ENCODE results near the gene POU2F1. TPM values are rescaled to one million over a fixed set of nuclear protein-coding genes. Genes with fewer than 3 reads are reported as not detected.
A peak's percentile ranks its signal among the peaks of the same experiment; 100 is the strongest.

POU2F1 gene
- total and polyA plus RNA-seq, 2 donors (not counting 1 experiment from before 2014, with no cell fraction given) = 5.2 to 48.8 TPM

- Histone ChIP-seq H3K4me3 (ENCODE audit: control extremely low read depth in 1 of 5, extremely low read depth in 1 of 5, insufficient read depth in 1 of 5, low read depth in 2 of 5, low read length in 4 of 5) (peak overlapping the region; percentile 7 to 63 (median 50)), H3K9ac (ENCODE audit: low read length) (peak overlapping the region; percentile 66), H3K4me2 (replicated peaks; ENCODE audit: low read depth, low read length, poor library complexity, severe bottlenecking) (peak overlapping the region; percentile 85), H2AFZ (ENCODE audit: insufficient read depth, low read depth, low read length, poor library complexity, severe bottlenecking) (peak overlapping the region; percentile 69), H3K36me3 (replicated peaks in 1 of 2; ENCODE audit: control extremely low read depth in 1 of 2, control insufficient read depth in 1 of 2, extremely low read depth in 1 of 2, insufficient read depth in 2 of 2, low read length in 1 of 2) (no peaks in the 10 kb centered on the region), H3K27ac (ENCODE audit: low read length in 2 of 2) (no peak overlapping the region), H3K4me1 (ENCODE audit: control insufficient read depth in 2 of 2, insufficient read depth in 2 of 2, low read length in 2 of 2) (peaks cover 21 to 24% of the 10 kb centered on the region in 2 donors), H3K79me2 (ENCODE audit: control insufficient read depth, insufficient read depth, low read length) (no peaks in the 10 kb centered on the region), H4K20me1 (ENCODE audit: control insufficient read depth, insufficient read depth, low read length, poor library complexity, severe bottlenecking) (no peaks in the 10 kb centered on the region), H3K27me3 (replicated peaks in 1 of 4; ENCODE audit: control extremely low read depth in 1 of 4, control insufficient read depth in 3 of 4, insufficient read depth in 4 of 4, low read length in 3 of 4) (peaks cover 0 to 23% (median 5%) of the 10 kb centered on the region in 4 experiments), H3K9me3 (ENCODE audit: control extremely low read depth in 1 of 3, control insufficient read depth in 2 of 3, insufficient read depth in 1 of 3, low read length in 2 of 3) (peaks cover 0 to 4% (median 0%) of the 10 kb centered on the region in 3 donors)
- Mint-ChIP-seq H3K27ac (no peak overlapping the region), H3K4me3 (peak overlapping the region; percentile 85), H3K9me3 (ENCODE audit: insufficient read depth) (no peaks in the 10 kb centered on the region), H3K4me1 (peaks cover 40% of the 10 kb centered on the region), H3K27me3 (peaks cover 5% of the 10 kb centered on the region)
- CTCF ChIA-PET = interaction anchor here (0.7 to 8.2 kb wide), 12 partner anchors 9 to 179 kb away, joined by 3 to 89 read pairs (median 9); no protein-coding TSS in a partner anchor
- no peak for TF ChIP-seq EZH2 (IDR thresholded peaks at IDR 0.05; ENCODE audit: borderline replicate concordance, insufficient read depth, low read depth, low read length, poor library complexity, severe bottlenecking)
- no peak for TF ChIP-seq CTCF (IDR thresholded peaks at IDR 0.05)
- ATAC-seq (ENCODE audit: low read depth) (peak; percentile 35), DNase-seq (peak; percentile 59)
- intact Hi-C loops (cut with micrococcal nuclease) = loop anchor here (1.0 to 10.0 kb wide), 3 partner anchors 9 to 115 kb away; no protein-coding TSS in a partner anchor
- POLR2A ChIA-PET = interaction anchor here (0.5 to 1.6 kb wide), 3 partner anchors 8 to 219 kb away, joined by 4 to 6 read pairs (median 5); partner anchors contain the start of gene POU2F1
- WGBS (ENCODE audit: insufficient coverage) = 11% methylated on average over 48 of the region's 49 CpGs
These were observed 218.8 kb downstream of the POU2F1 start for GRCh38 chr1:167439301-167439988.

- 96% methylated on average over 3 of the region's 4 CpGs for WGBS (ENCODE audit: insufficient coverage)
- DNase-seq = no peak
- Histone ChIP-seq H3K4me2 (replicated peaks; ENCODE audit: low read depth, low read length, poor library complexity, severe bottlenecking) (no peak overlapping the region), H3K4me3 (ENCODE audit: control extremely low read depth in 1 of 5, extremely low read depth in 1 of 5, insufficient read depth in 1 of 5, low read depth in 2 of 5, low read length in 4 of 5) (no peak overlapping the region), H4K20me1 (ENCODE audit: control insufficient read depth, insufficient read depth, low read length, poor library complexity, severe bottlenecking) (no peaks in the 10 kb centered on the region), H2AFZ (ENCODE audit: insufficient read depth, low read depth, low read length, poor library complexity, severe bottlenecking) (no peak overlapping the region), H3K79me2 (ENCODE audit: control insufficient read depth, insufficient read depth, low read length) (no peaks in the 10 kb centered on the region), H3K27me3 (replicated peaks in 1 of 4; ENCODE audit: control extremely low read depth in 1 of 4, control insufficient read depth in 3 of 4, insufficient read depth in 4 of 4, low read length in 3 of 4) (peaks cover 0 to 22% (median 4%) of the 10 kb centered on the region in 4 experiments), H3K4me1 (ENCODE audit: control insufficient read depth in 2 of 2, insufficient read depth in 2 of 2, low read length in 2 of 2) (peaks cover 21 to 24% of the 10 kb centered on the region in 2 donors), H3K36me3 (replicated peaks in 1 of 2; ENCODE audit: control extremely low read depth in 1 of 2, control insufficient read depth in 1 of 2, extremely low read depth in 1 of 2, insufficient read depth in 2 of 2, low read length in 1 of 2) (no peaks in the 10 kb centered on the region), H3K9me3 (ENCODE audit: control extremely low read depth in 1 of 3, control insufficient read depth in 2 of 3, insufficient read depth in 1 of 3, low read length in 2 of 3) (peaks cover 0 to 4% (median 0%) of the 10 kb centered on the region in 3 donors), H3K9ac (ENCODE audit: low read length) (no peak overlapping the region), H3K27ac (ENCODE audit: low read length in 2 of 2) (no peak overlapping the region)
- intact Hi-C loops (cut with micrococcal nuclease) = no loop called here
- no peak for ATAC-seq (ENCODE audit: low read depth)
- peaks cover 5% of the 10 kb centered on the region for H3K27me3 Mint-ChIP-seq
- no peak overlapping the region for H3K27ac Mint-ChIP-seq
- H3K4me3 Mint-ChIP-seq = peak overlapping the region; percentile 85
- TF ChIP-seq CTCF (IDR thresholded peaks at IDR 0.05) (no peak), EZH2 (IDR thresholded peaks at IDR 0.05; ENCODE audit: borderline replicate concordance, insufficient read depth, low read depth, low read length, poor library complexity, severe bottlenecking) (no peak)
- POLR2A ChIA-PET = no interaction called here
- peaks cover 40% of the 10 kb centered on the region for H3K4me1 Mint-ChIP-seq
- CTCF ChIA-PET = interaction anchor here (0.7 to 8.2 kb wide), 16 partner anchors 8 to 380 kb away, joined by 3 to 89 read pairs (median 16); no protein-coding TSS in a partner anchor
- no peaks in the 10 kb centered on the region for H3K9me3 Mint-ChIP-seq (ENCODE audit: insufficient read depth)
These were observed 219.7 kb downstream of the POU2F1 start for GRCh38 chr1:167440345-167440744.
